PC-9 (cell line): ENCODE data around the gene LCA5L. TPM values are rescaled to one million over a fixed set of nuclear protein-coding genes. Genes with fewer than 3 reads are reported as not detected.
"Not testable (repeated sequence)": the region's sequence is repeated elsewhere in the genome, so short reads cannot be mapped to it uniquely, and the experiment has no call there.

Experiments
- BruUV-seq: library from RNA; stranded (reverse); fragments of 400-500 nt; replicated peaks from 2 replicates; lab custom pipeline; 2021; lab: Mats Ljungman, UMichigan
- CTCF ChIA-PET: fragments of 300-600 bp; sonication (Branson Sonifier 250); formaldehyde crosslinking; loops from one replicate; lab custom pipeline; 2022; ENCODE audit warnings: antibody characterized with exemption; lab: Charles Lee
- POLR2A ChIA-PET: fragments of 300-600 bp; sonication (Branson Sonifier 250); formaldehyde crosslinking; loops from one replicate; lab custom pipeline; 2022; ENCODE audit warnings: antibody characterized with exemption; ENCODE audit not compliant: unreplicated experiment; lab: Charles Lee
- DNase-seq, 2 experiments: peaks; one replicate each; pipeline versions ENCODE4 v3.0.0 to v3.0.0-alpha.2; 2015 to 2022; ENCODE audit warnings: mixed read lengths in 1 of 2
- H2AFZ ChIP-seq: fragments of 200-600 bp; sonication (generic); 2 replicates; pipeline ENCODE4 v1.8.1; 2017; ENCODE audit warnings: antibody characterized with exemption
- H3F3A ChIP-seq: fragments of 200-600 bp; sonication (generic); 2 replicates; pipeline ENCODE4 v1.8.1; 2017; ENCODE audit warnings: antibody characterized with exemption, mild to moderate bottlenecking, low read depth; ENCODE audit not compliant: insufficient read depth
- H3K27ac ChIP-seq: fragments of 200-600 bp; sonication (generic); 2 replicates; pipeline ENCODE4 v1.6.1; 2016; ENCODE audit warnings: mixed run types
- H3K27me3 ChIP-seq: fragments of 200-600 bp; sonication (generic); 2 replicates; pipeline ENCODE4 v1.6.1; 2016; ENCODE audit warnings: low read depth, mixed run types; ENCODE audit not compliant: insufficient read depth
- H3K36me3 ChIP-seq: fragments of 200-600 bp; sonication (generic); 2 replicates; pipeline ENCODE4 v1.6.1; 2016; ENCODE audit warnings: low read depth, mixed run types
- H3K4me1 ChIP-seq: fragments of 200-600 bp; sonication (generic); replicated peaks from 2 replicates; pipeline ENCODE4 v1.6.1; 2016; ENCODE audit warnings: mixed run types; ENCODE audit not compliant: insufficient read depth
- H3K4me2 ChIP-seq: fragments of 200-600 bp; sonication (generic); 2 replicates; pipeline ENCODE4 v1.6.1; 2017; ENCODE audit warnings: mixed run types
- H3K4me3 ChIP-seq: fragments of 200-600 bp; sonication (generic); 2 replicates; pipeline ENCODE4 v1.6.1; 2016; ENCODE audit warnings: mixed run types
- H3K79me2 ChIP-seq: fragments of 200-600 bp; sonication (generic); 2 replicates; pipeline ENCODE4 v1.6.1; 2017; ENCODE audit warnings: low read depth, mixed run types
- H3K9me2 ChIP-seq: fragments of 200-600 bp; sonication (generic); 2 replicates; pipeline ENCODE4 v1.8.1; 2017; ENCODE audit warnings: mild to moderate bottlenecking; ENCODE audit not compliant: insufficient read depth
- H3K9me3 ChIP-seq: fragments of 200-600 bp; sonication (generic); 2 replicates; pipeline ENCODE4 v1.8.1; 2016; ENCODE audit warnings: low read depth; ENCODE audit not compliant: insufficient read depth
- H4K20me1 ChIP-seq: fragments of 200-600 bp; sonication (generic); 2 replicates; pipeline ENCODE4 v1.8.1; 2017; ENCODE audit not compliant: insufficient read depth
- CTCF ChIP-seq: fragments of 200-600 bp; sonication (generic); conservative IDR thresholded peaks from 2 replicates; pipeline ENCODE4 v1.6.1; 2017; ENCODE audit warnings: mixed run types, antibody characterized with exemption, mild to moderate bottlenecking, moderate library complexity
- EZH2 ChIP-seq: fragments of 200-600 bp; sonication (generic); IDR thresholded peaks from 2 replicates; pipeline ENCODE4 v1.8.0; 2017; ENCODE audit warnings: antibody characterized with exemption, low read depth
- intact Hi-C: fragments of 100-400 bp; cut with micrococcal nuclease; formaldehyde crosslinking; loops from one replicate; pipeline ENCODE4 v1.10.0; 2022; ENCODE audit not compliant: unreplicated experiment
- total RNA-seq: library from RNA; stranded (reverse); gene quantifications from 2 replicates; pipeline ENCODE4 v1.2.3, GENCODE V29; 2021

Gene LCA5L
- total RNA-seq, 1 experiment from 2014 or later, result 2.4 TPM

- Histone ChIP-seq H2AFZ (no peak overlapping the region), H3K79me2 (peaks cover 6% of the 10 kb centered on the region; the same call in 1 of the 2 replicates), H3K27me3 (no peaks in the 10 kb centered on the region), H3K4me1 (peaks cover 6% of the 10 kb centered on the region), H3F3A (peaks cover 8% of the 10 kb centered on the region; the same call in 1 of the 2 replicates), H3K27ac (no peak overlapping the region), H3K9me2 (no peaks in the 10 kb centered on the region), H3K36me3 (no peaks in the 10 kb centered on the region), H3K4me2 (no peak overlapping the region), H3K4me3 (no peak overlapping the region), H3K9me3 (no peaks in the 10 kb centered on the region), H4K20me1 (no peaks in the 10 kb centered on the region)
- no peak for TF ChIP-seq EZH2
- no peak for TF ChIP-seq CTCF
- BruUV-seq, result no TSS peak
- CTCF ChIA-PET, result no interaction called here
- no peak for DNase-seq
- intact Hi-C loops, result loop anchor here (5.0 to 10.0 kb wide), 2 partner anchors 56 to 201 kb away; partner anchors contain the start of gene PSMG1
- POLR2A ChIA-PET, result no interaction called here
These were observed 59.4 kb downstream of the LCA5L start for GRCh38 chr21:39386194-39386593.

GRCh38 chr21:39385299-39386145 lies 60.1 kb downstream of the LCA5L start:
- H3K4me2 ChIP-seq, result no peak overlapping the region
- no peaks in the 10 kb centered on the region for H3K9me2 ChIP-seq
- no peak overlapping the region for H3K27ac ChIP-seq
- H3K36me3 ChIP-seq, result no peaks in the 10 kb centered on the region
- H3K27me3 ChIP-seq, result no peaks in the 10 kb centered on the region
- CTCF ChIA-PET, result interaction anchor here (0.6 kb wide), 1 partner anchor 13 kb away, joined by 19 read pairs; no protein-coding TSS in a partner anchor
- POLR2A ChIA-PET, result interaction anchor here (0.5 kb wide), 1 partner anchor 10 kb away, joined by 3 read pairs; no protein-coding TSS in a partner anchor
- intact Hi-C loops, result loop anchor here (5.0 to 10.0 kb wide), 2 partner anchors 57 to 201 kb away; partner anchors contain the start of gene PSMG1
- H3K79me2 ChIP-seq, result peaks cover 6% of the 10 kb centered on the region; the same call in 1 of the 2 replicates
- BruUV-seq, result no TSS peak
- no peak overlapping the region for H3K4me3 ChIP-seq
- H2AFZ ChIP-seq, result no peak overlapping the region
- DNase-seq, result peak in 1 of 2 experiments; percentile 52
- H4K20me1 ChIP-seq, result no peaks in the 10 kb centered on the region
- peaks cover 10% of the 10 kb centered on the region; the same call in 1 of the 2 replicates for H3F3A ChIP-seq
- H3K4me1 ChIP-seq, result peaks cover 11% of the 10 kb centered on the region
- no peaks in the 10 kb centered on the region for H3K9me3 ChIP-seq
- TF ChIP-seq CTCF (no peak), EZH2 (no peak)

GRCh38 chr21:39384674-39385298 lies 60.8 kb downstream of the LCA5L start:
- Histone ChIP-seq H2AFZ (no peak overlapping the region), H3K27me3 (no peaks in the 10 kb centered on the region), H3K36me3 (no peaks in the 10 kb centered on the region), H3K9me2 (no peaks in the 10 kb centered on the region), H3F3A (peaks cover 10% of the 10 kb centered on the region; the same call in 1 of the 2 replicates), H3K4me2 (no peak overlapping the region), H3K9me3 (no peaks in the 10 kb centered on the region), H4K20me1 (no peaks in the 10 kb centered on the region), H3K4me1 (peaks cover 11% of the 10 kb centered on the region), H3K79me2 (peaks cover 6% of the 10 kb centered on the region; the same call in 1 of the 2 replicates), H3K4me3 (no peak overlapping the region), H3K27ac (no peak overlapping the region)
- TF ChIP-seq CTCF, result no peak
- no peak for TF ChIP-seq EZH2
- DNase-seq, result no peak
- no TSS peak for BruUV-seq
- intact Hi-C loops, result loop anchor here (5.0 to 10.0 kb wide), 2 partner anchors 58 to 200 kb away; partner anchors contain the start of gene PSMG1
- CTCF ChIA-PET, result interaction anchor here (0.6 kb wide), 1 partner anchor 12 kb away, joined by 19 read pairs; no protein-coding TSS in a partner anchor
- POLR2A ChIA-PET, result no interaction called here

GRCh38 chr21:39382096-39382495 lies 63.5 kb downstream of the LCA5L start:
- DNase-seq, H3K27me3 ChIP-seq, H3K9me3 ChIP-seq, CTCF ChIA-PET, H3K27ac ChIP-seq, BruUV-seq, H3K36me3 ChIP-seq, H3F3A ChIP-seq, H3K4me3 ChIP-seq, H3K79me2 ChIP-seq, H4K20me1 ChIP-seq, POLR2A ChIA-PET, H3K4me2 ChIP-seq, H3K9me2 ChIP-seq, H2AFZ ChIP-seq: not testable (repeated sequence)
- intact Hi-C loops, result loop anchor here (10.0 kb wide), 1 partner anchor 197 kb away; the partner anchor contains the start of gene PSMG1
- H3K4me1 ChIP-seq, result peaks cover 16% of the 10 kb centered on the region
